PC-3 (cell line): ENCODE data around the gene ADK. TPM values are rescaled to one million over a fixed set of nuclear protein-coding genes. Genes with fewer than 3 reads are reported as not detected.

Experiments
- ATAC-seq: fragments of 200-7000 bp; cut with Tn5 transposase; 2 replicates; pipeline ENCODE4 v1.9.1; 2020; ENCODE audit warnings: mild to moderate bottlenecking, moderate library complexity
- BruUV-seq: library from RNA; stranded (reverse); fragments of 400-500 nt; replicated peaks from 2 replicates; lab custom pipeline; 2021; lab: Mats Ljungman, UMichigan
- CTCF ChIA-PET: fragments of 300-600 bp; sonication (Branson Sonifier 250); formaldehyde crosslinking; loops from one replicate; lab custom pipeline; 2022; ENCODE audit warnings: antibody characterized with exemption; lab: Charles Lee
- POLR2A ChIA-PET: fragments of 300-600 bp; sonication (Branson Sonifier 250); formaldehyde crosslinking; loops from one replicate; lab custom pipeline; 2022; ENCODE audit warnings: antibody characterized with exemption; ENCODE audit not compliant: unreplicated experiment; lab: Charles Lee
- DNase-seq: peaks from one replicate; pipeline ENCODE4 v3.0.0-alpha.2; 2015
- H2AFZ ChIP-seq: fragments of 300-600 bp; sonication (generic); 2 replicates; pipeline ENCODE4 v1.6.0; 2016; ENCODE audit warnings: antibody characterized with exemption, low read length
- H3F3A ChIP-seq: fragments of 300-600 bp; sonication (generic); one replicate; pipeline ENCODE4 v1.6.0; 2017; ENCODE audit warnings: antibody characterized with exemption, low read length, control low read depth, mild to moderate bottlenecking; ENCODE audit not compliant: unreplicated experiment
- H3K27ac ChIP-seq: fragments of 300-600 bp; sonication (generic); 2 replicates; pipeline ENCODE4 v1.5.1; 2016; ENCODE audit warnings: mild to moderate bottlenecking, low read length
- H3K27me3 ChIP-seq: fragments of 300-600 bp; sonication (generic); 2 replicates; pipeline ENCODE4 v1.6.1; 2016; ENCODE audit warnings: low read length, mixed read lengths
- H3K36me3 ChIP-seq: fragments of 300-600 bp; sonication (generic); 2 replicates; pipeline ENCODE4 v1.6.1; 2016; ENCODE audit warnings: low read depth, mixed run types, low read length, mixed read lengths
- H3K4me1 ChIP-seq: fragments of 300-600 bp; sonication (generic); 2 replicates; pipeline ENCODE4 v1.5.1; 2016; ENCODE audit warnings: low read length; ENCODE audit not compliant: insufficient read depth
- H3K4me2 ChIP-seq: fragments of 300-600 bp; sonication (generic); 2 replicates; pipeline ENCODE4 v1.6.0; 2016; ENCODE audit warnings: low read length
- H3K4me3 ChIP-seq: fragments of 300-600 bp; sonication (generic); 2 replicates; pipeline ENCODE4 v1.5.1; 2016; ENCODE audit warnings: mild to moderate bottlenecking, low read length, mixed read lengths
- H3K79me2 ChIP-seq: fragments of 300-600 bp; sonication (generic); 2 replicates; pipeline ENCODE4 v1.6.1; 2017; ENCODE audit warnings: low read length, mixed read lengths
- H3K9ac ChIP-seq: fragments of 300-600 bp; sonication (generic); 2 replicates; pipeline ENCODE4 v1.6.0; 2016; ENCODE audit warnings: mild to moderate bottlenecking, low read length
- H3K9me2 ChIP-seq: fragments of 300-600 bp; sonication (generic); replicated peaks from 2 replicates; pipeline ENCODE4 v1.6.1; 2016; ENCODE audit warnings: mixed run types, low read length, mixed read lengths
- H3K9me3 ChIP-seq: fragments of 300-600 bp; sonication (generic); 2 replicates; pipeline ENCODE4 v1.6.1; 2016; ENCODE audit warnings: low read length, mixed read lengths
- H4K20me1 ChIP-seq: fragments of 300-600 bp; sonication (generic); 2 replicates; pipeline ENCODE4 v1.6.1; 2016; ENCODE audit warnings: low read length, mixed read lengths
- CTCF ChIP-seq: fragments of 300-600 bp; sonication (generic); conservative IDR thresholded peaks from 2 replicates; pipeline ENCODE4 v1.5.1; 2017; ENCODE audit warnings: antibody characterized with exemption, low read depth, mild to moderate bottlenecking, low read length
- EZH2 ChIP-seq: fragments of 300-600 bp; sonication (generic); IDR thresholded peaks from one replicate; pipeline ENCODE4 v1.6.1; 2017; ENCODE audit warnings: antibody characterized with exemption, mild to moderate bottlenecking, low read length; ENCODE audit not compliant: unreplicated experiment
- EZH2phosphoT487 ChIP-seq: fragments of 300-600 bp; sonication (generic); IDR thresholded peaks from 2 replicates; pipeline ENCODE4 v1.6.1; 2018; ENCODE audit warnings: mild to moderate bottlenecking, antibody characterized with exemption, low read length, borderline replicate concordance
- intact Hi-C: fragments of 100-400 bp; cut with micrococcal nuclease; formaldehyde crosslinking; loops from 2 replicates; pipeline ENCODE4 v1.9.0; 2023
- total RNA-seq: library from RNA; depleted of rRNA; stranded (reverse); fragments of >200 nt; gene quantifications from 2 replicates; pipeline ENCODE4 v1.2.3, GENCODE V29; 2014

The ADK gene
- total RNA-seq, 1 experiment from 2014 or later = 256 TPM

GRCh38 chr10:74342991-74343390 lies 192.0 kb downstream of the ADK start:
- DNase-seq = no peak
- H3K9ac ChIP-seq = no peak overlapping the region
- intact Hi-C loops = no loop called here
- no peaks in the 10 kb centered on the region for H3K4me1 ChIP-seq
- H3K4me3 ChIP-seq = no peak overlapping the region
- no peak overlapping the region for H3K27ac ChIP-seq
- H3K9me2 ChIP-seq = no peaks in the 10 kb centered on the region
- peaks cover 21% of the 10 kb centered on the region for H3K9me3 ChIP-seq
- no peak overlapping the region for H3K4me2 ChIP-seq
- ATAC-seq = no peak
- H2AFZ ChIP-seq = no peak overlapping the region
- H4K20me1 ChIP-seq = no peaks in the 10 kb centered on the region; the same call in 1 of the 2 replicates
- no peaks in the 10 kb centered on the region for H3F3A ChIP-seq
- no peaks in the 10 kb centered on the region for H3K27me3 ChIP-seq
- peaks cover 31% of the 10 kb centered on the region for H3K79me2 ChIP-seq
- TF ChIP-seq EZH2phosphoT487 (no peak), EZH2 (no peak), CTCF (no peak)
- BruUV-seq = no TSS peak
- ChIA-PET POLR2A (interaction anchor here (0.6 kb wide), 1 partner anchor 952 kb away, joined by 3 read pairs; no protein-coding TSS in a partner anchor), CTCF (no interaction called here)
- H3K36me3 ChIP-seq = peaks cover 70% of the 10 kb centered on the region

- CTCF ChIA-PET = no interaction called here
- intact Hi-C loops = no loop called here
Measured at GRCh38 chr10:74343804-74344203, 192.8 kb downstream of the ADK start.

More at GRCh38 chr10:74343804-74344203, 192.8 kb downstream of the ADK start:
- no peak overlapping the region for H2AFZ ChIP-seq
- DNase-seq (no peak), ATAC-seq (no peak)
- no peaks in the 10 kb centered on the region for H3K4me1 ChIP-seq
- H3K27ac ChIP-seq = no peak overlapping the region
- no peak overlapping the region for H3K4me3 ChIP-seq
- H3K9me2 ChIP-seq = no peaks in the 10 kb centered on the region
- H3K9ac ChIP-seq = no peak overlapping the region
- no TSS peak for BruUV-seq
- POLR2A ChIA-PET = no interaction called here
- no peak overlapping the region for H3K4me2 ChIP-seq
- TF ChIP-seq CTCF (no peak), EZH2 (no peak), EZH2phosphoT487 (no peak)
- no peaks in the 10 kb centered on the region for H3F3A ChIP-seq
- H3K27me3 ChIP-seq = no peaks in the 10 kb centered on the region
- H3K9me3 ChIP-seq = peaks cover 21% of the 10 kb centered on the region
- no peaks in the 10 kb centered on the region; the same call in 1 of the 2 replicates for H4K20me1 ChIP-seq
- H3K79me2 ChIP-seq = peaks cover 31% of the 10 kb centered on the region
- peaks cover 74% of the 10 kb centered on the region for H3K36me3 ChIP-seq
